Left kidney (tissue), 2 donors: ENCODE data around the gene PHOX2A. TPM values are rescaled to one million over a fixed set of nuclear protein-coding genes. Genes with fewer than 3 reads are reported as not detected.

Source experiments
- DNase-seq: peaks from one replicate; pipeline ENCODE4 v3.0.0-alpha.2; 2013
- polyA plus RNA-seq: library from polyadenylated mRNA; unstranded; fragments of 120-200 nt; gene quantifications from one replicate; pipeline ENCODE4 v1.2.1, GENCODE V29; 2013; ENCODE audit not compliant: insufficient read length

Gene PHOX2A
- polyA plus RNA-seq, 1 donor, result not detected

- DNase-seq, result no peak
Measured at GRCh38 chr11:72233773-72234513, 10.0 kb downstream of the PHOX2A start.

GRCh38 chr11:72233056-72233772, 10.8 kb downstream of the PHOX2A start:
- DNase-seq, result no peak

GRCh38 chr11:72232260-72233055, 11.5 kb downstream of the PHOX2A start:
- DNase-seq, result no peak

GRCh38 chr11:72231396-72232259, 12.3 kb downstream of the PHOX2A start:
- no peak for DNase-seq

GRCh38 chr11:72230764-72231365, 13.1 kb downstream of the PHOX2A start:
- no peak for DNase-seq

GRCh38 chr11:72229925-72230763, 13.8 kb downstream of the PHOX2A start:
- no peak for DNase-seq

GRCh38 chr11:72229336-72229924, 14.5 kb downstream of the PHOX2A start:
- no peak for DNase-seq

GRCh38 chr11:72228844-72229231, 15.1 kb downstream of the PHOX2A start:
- no peak for DNase-seq

GRCh38 chr11:72228229-72228843, 15.6 kb downstream of the PHOX2A start:
- no peak for DNase-seq

- no peak for DNase-seq
Measured at GRCh38 chr11:72227316-72228228, 16.4 kb downstream of the PHOX2A start.

- DNase-seq, result no peak
Measured at GRCh38 chr11:72226701-72227100, 17.3 kb downstream of the PHOX2A start.

GRCh38 chr11:72225411-72225951, 18.5 kb downstream of the PHOX2A start:
- no peak for DNase-seq

GRCh38 chr11:72224564-72225410, 19.2 kb downstream of the PHOX2A start, which contains the start of gene INPPL1:
INPPL1 (plus strand) TSS chr11:72224767; CDS start chr11:72224985, 218 bp downstream.
- DNase-seq, result peak; percentile 62

- peak; percentile 71 for DNase-seq
Measured at GRCh38 chr11:72223615-72224563, 20.1 kb downstream of the PHOX2A start.

- DNase-seq, result peak; percentile 97
Measured at GRCh38 chr11:72222907-72223614, 20.9 kb downstream of the PHOX2A start.
